Astrocyte (in vitro differentiated cells and primary cell): ENCODE measurements around the gene HIBADH. TPM values are rescaled to one million over a fixed set of nuclear protein-coding genes. Genes with fewer than 3 reads are reported as not detected.
"Not testable (repeated sequence)": the region's sequence is repeated elsewhere in the genome, so short reads cannot be mapped to it uniquely, and the experiment has no call there.

Experiments used
- DNase-seq: peaks from one replicate; pipeline ENCODE4 v3.0.0-alpha.2; 2010; ENCODE audit warnings: low read depth
- FAIRE-seq: peaks from 2 replicates; lab custom pipeline; 2011; peaks lifted over from hg19 to GRCh38; lab: Jason Lieb, UNC
- H2AFZ ChIP-seq: 2 replicates; pipeline ENCODE4 v1.6.0; 2012; ENCODE audit warnings: low read depth, low read length, inconsistent platforms
- H3K27ac ChIP-seq: 2 replicates; pipeline ENCODE4 v1.5.1; 2011; ENCODE audit warnings: low read depth, low read length, inconsistent platforms
- H3K27me3 ChIP-seq: 2 replicates; pipeline ENCODE4 v1.6.0; 2011; ENCODE audit warnings: low read length, inconsistent platforms; ENCODE audit not compliant: insufficient read depth
- H3K36me3 ChIP-seq: 2 replicates; pipeline ENCODE4 v1.5.1; 2011; ENCODE audit warnings: low read length, inconsistent platforms; ENCODE audit not compliant: insufficient read depth
- H3K4me1 ChIP-seq: 2 replicates; pipeline ENCODE4 v1.5.1; 2011; ENCODE audit warnings: low read length, inconsistent platforms; ENCODE audit not compliant: insufficient read depth
- H3K4me2 ChIP-seq: 2 replicates; pipeline ENCODE4 v1.6.0; 2012; ENCODE audit warnings: low read length, inconsistent platforms
- H3K4me3 ChIP-seq: 2 replicates; pipeline ENCODE4 v1.5.1; 2011; ENCODE audit warnings: low read depth, mild to moderate bottlenecking, low read length, inconsistent platforms; ENCODE audit not compliant: insufficient read depth
- H3K79me2 ChIP-seq: 2 replicates; pipeline ENCODE4 v1.6.0; 2012; ENCODE audit warnings: mild to moderate bottlenecking, low read length, inconsistent platforms; ENCODE audit not compliant: insufficient read depth
- H3K9ac ChIP-seq: 2 replicates; pipeline ENCODE4 v1.6.0; 2012; ENCODE audit warnings: mild to moderate bottlenecking, low read length, inconsistent platforms
- H3K9me3 ChIP-seq: 2 replicates; pipeline ENCODE4 v1.5.1; 2012; ENCODE audit warnings: low read depth, mild to moderate bottlenecking, low read length, inconsistent platforms; ENCODE audit not compliant: insufficient read depth
- H4K20me1 ChIP-seq: 2 replicates; pipeline ENCODE4 v1.6.0; 2012; ENCODE audit warnings: low read length, inconsistent platforms; ENCODE audit not compliant: insufficient read depth
- H3K27ac Mint-ChIP-seq: one replicate; pipeline ENCODE4 v1.8.0; 2021; ENCODE audit warnings: mild to moderate bottlenecking, mixed read lengths; ENCODE audit not compliant: unreplicated experiment
- H3K27me3 Mint-ChIP-seq: one replicate; pipeline ENCODE4 v1.8.0; 2021; ENCODE audit warnings: low read depth, mixed read lengths; ENCODE audit not compliant: unreplicated experiment
- H3K36me3 Mint-ChIP-seq: one replicate; pipeline ENCODE4 v1.8.0; 2021; ENCODE audit warnings: low read depth, mixed read lengths; ENCODE audit not compliant: unreplicated experiment
- H3K4me1 Mint-ChIP-seq: one replicate; pipeline ENCODE4 v1.8.0; 2021; ENCODE audit warnings: low read depth, mixed read lengths; ENCODE audit not compliant: unreplicated experiment
- H3K4me3 Mint-ChIP-seq: one replicate; pipeline ENCODE4 v1.8.0; 2021; ENCODE audit warnings: mild to moderate bottlenecking, moderate library complexity, mixed read lengths; ENCODE audit not compliant: unreplicated experiment
- H3K9me3 Mint-ChIP-seq: one replicate; pipeline ENCODE4 v1.8.0; 2021; ENCODE audit warnings: mild to moderate bottlenecking, mixed read lengths; ENCODE audit not compliant: unreplicated experiment
- EZH2 ChIP-seq: IDR thresholded peaks from 2 replicates; pipeline ENCODE4 v1.6.1; 2012; ENCODE audit warnings: mild to moderate bottlenecking, low read length, inconsistent platforms; ENCODE audit not compliant: insufficient read depth
- total RNA-seq: library from RNA; stranded (reverse); gene quantifications from 2 replicates; pipeline ENCODE4 v1.2.1, GENCODE V29; 2021
- TF ChIP-seq, protein P1 (sequence below): IDR thresholded peaks from 2 replicates; pipeline ENCODE4 v1.5.1; 2011; ENCODE audit warnings: low read depth, mild to moderate bottlenecking, inconsistent platforms, low read length, moderate library complexity; ENCODE audit not compliant: insufficient read depth

The HIBADH gene
- total RNA-seq, 1 donor from 2014 or later = 21.9 TPM

DNA sequence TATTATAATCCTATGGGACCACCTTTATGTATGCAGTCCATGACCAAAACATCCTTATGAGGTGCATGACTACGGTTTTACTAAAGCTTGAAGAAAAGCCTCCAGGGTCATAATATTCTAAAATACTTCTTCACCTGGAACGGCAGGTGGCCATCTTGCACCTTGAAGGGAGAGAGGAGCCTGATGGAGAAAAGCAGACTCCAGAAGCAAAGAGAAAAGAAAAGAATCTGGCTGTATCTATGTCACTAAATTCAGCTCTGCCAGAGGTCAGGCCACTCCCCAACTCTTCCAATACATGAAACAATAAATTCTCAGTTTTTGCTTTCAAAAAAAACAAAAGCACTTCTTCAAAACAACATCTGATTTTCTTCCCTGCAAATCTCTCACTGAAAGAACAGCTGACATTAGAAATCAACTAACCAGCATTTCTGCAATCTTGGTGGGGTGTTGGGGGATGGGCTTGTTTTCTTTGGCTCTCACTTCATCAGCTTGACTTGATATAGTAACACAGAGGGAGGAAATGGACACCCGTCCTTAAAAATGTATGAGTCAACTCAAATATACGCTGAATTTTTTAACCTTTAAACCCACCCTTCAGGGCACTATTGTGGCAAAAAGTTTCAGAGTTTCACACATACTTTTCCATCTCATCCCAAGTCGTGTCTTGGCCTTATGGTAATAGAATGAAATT is 21.7 kb downstream of the HIBADH start:
- Mint-ChIP-seq H3K4me3 (no peak overlapping the region), H3K27ac (peak overlapping the region; percentile 6), H3K27me3 (no peaks in the 10 kb centered on the region), H3K4me1 (peaks cover 8% of the 10 kb centered on the region), H3K36me3 (peaks cover 8% of the 10 kb centered on the region), H3K9me3 (no peaks in the 10 kb centered on the region)
- Histone ChIP-seq H3K27me3 (no peaks in the 10 kb centered on the region), H3K9me3 (no peaks in the 10 kb centered on the region), H3K4me2 (peak overlapping the region; percentile 70), H3K4me3 (no peak overlapping the region), H3K79me2 (peaks cover 5% of the 10 kb centered on the region), H2AFZ (no peak overlapping the region), H3K9ac (no peak overlapping the region), H3K36me3 (no peaks in the 10 kb centered on the region), H3K4me1 (peaks cover 19% of the 10 kb centered on the region), H3K27ac (peak overlapping the region; percentile 57), H4K20me1 (no peaks in the 10 kb centered on the region)
- FAIRE-seq = no peak
- TF ChIP-seq, protein P1, sequence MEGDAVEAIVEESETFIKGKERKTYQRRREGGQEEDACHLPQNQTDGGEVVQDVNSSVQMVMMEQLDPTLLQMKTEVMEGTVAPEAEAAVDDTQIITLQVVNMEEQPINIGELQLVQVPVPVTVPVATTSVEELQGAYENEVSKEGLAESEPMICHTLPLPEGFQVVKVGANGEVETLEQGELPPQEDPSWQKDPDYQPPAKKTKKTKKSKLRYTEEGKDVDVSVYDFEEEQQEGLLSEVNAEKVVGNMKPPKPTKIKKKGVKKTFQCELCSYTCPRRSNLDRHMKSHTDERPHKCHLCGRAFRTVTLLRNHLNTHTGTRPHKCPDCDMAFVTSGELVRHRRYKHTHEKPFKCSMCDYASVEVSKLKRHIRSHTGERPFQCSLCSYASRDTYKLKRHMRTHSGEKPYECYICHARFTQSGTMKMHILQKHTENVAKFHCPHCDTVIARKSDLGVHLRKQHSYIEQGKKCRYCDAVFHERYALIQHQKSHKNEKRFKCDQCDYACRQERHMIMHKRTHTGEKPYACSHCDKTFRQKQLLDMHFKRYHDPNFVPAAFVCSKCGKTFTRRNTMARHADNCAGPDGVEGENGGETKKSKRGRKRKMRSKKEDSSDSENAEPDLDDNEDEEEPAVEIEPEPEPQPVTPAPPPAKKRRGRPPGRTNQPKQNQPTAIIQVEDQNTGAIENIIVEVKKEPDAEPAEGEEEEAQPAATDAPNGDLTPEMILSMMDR = no peak
- TF ChIP-seq EZH2 = no peak
- DNase-seq = peak; percentile 65

- Mint-ChIP-seq H3K36me3 (peaks cover 8% of the 10 kb centered on the region), H3K4me3 (no peak overlapping the region), H3K4me1 (peaks cover 8% of the 10 kb centered on the region), H3K27me3 (no peaks in the 10 kb centered on the region), H3K9me3 (no peaks in the 10 kb centered on the region), H3K27ac (no peak overlapping the region)
- H3K79me2 ChIP-seq = peaks cover 5% of the 10 kb centered on the region
- H3K4me2 ChIP-seq = no peak overlapping the region
- no peak for DNase-seq
- no peak overlapping the region for H3K27ac ChIP-seq
- H4K20me1 ChIP-seq = no peaks in the 10 kb centered on the region
- H2AFZ ChIP-seq = no peak overlapping the region
- no peaks in the 10 kb centered on the region for H3K36me3 ChIP-seq
- no peak for FAIRE-seq
- TF ChIP-seq EZH2 = no peak
- TF ChIP-seq, protein P1 = no peak
- no peak overlapping the region for H3K4me3 ChIP-seq
- H3K9me3 ChIP-seq = no peaks in the 10 kb centered on the region
- no peaks in the 10 kb centered on the region for H3K27me3 ChIP-seq
- no peak overlapping the region for H3K9ac ChIP-seq
- H3K4me1 ChIP-seq = peaks cover 19% of the 10 kb centered on the region
Observed at GRCh38 chr7:27639851-27640250, 22.8 kb downstream of the HIBADH start.

DNA sequence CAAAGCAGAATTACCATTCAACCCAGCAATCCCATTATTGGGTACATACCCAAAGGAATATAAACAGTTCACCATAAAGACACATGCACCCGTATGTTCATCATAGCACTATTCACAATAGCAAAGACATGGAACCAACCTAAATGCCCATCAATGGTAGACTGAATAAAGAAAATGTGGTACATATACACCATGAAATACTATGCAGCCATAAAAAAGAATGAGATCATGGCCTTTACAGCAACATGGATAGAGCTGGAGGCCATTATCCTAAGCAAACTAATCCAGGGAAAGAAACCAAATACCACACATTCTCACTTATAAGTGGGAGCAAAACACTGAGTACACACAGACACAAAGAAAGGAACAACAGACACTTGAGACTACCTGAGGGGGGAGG is 23.6 kb downstream of the HIBADH start:
- not testable (repeated sequence) for H3K36me3 ChIP-seq, H3K27ac Mint-ChIP-seq, H3K9me3 Mint-ChIP-seq, H3K79me2 ChIP-seq, FAIRE-seq, H2AFZ ChIP-seq, DNase-seq, H4K20me1 ChIP-seq, H3K27ac ChIP-seq, H3K36me3 Mint-ChIP-seq, H3K4me1 Mint-ChIP-seq, H3K27me3 ChIP-seq, H3K4me3 ChIP-seq, H3K27me3 Mint-ChIP-seq, H3K4me3 Mint-ChIP-seq, H3K4me2 ChIP-seq, H3K9me3 ChIP-seq, H3K9ac ChIP-seq
- H3K4me1 ChIP-seq = peaks cover 19% of the 10 kb centered on the region
